ENCODE measurements around the gene SEPTIN5.

DNA sequence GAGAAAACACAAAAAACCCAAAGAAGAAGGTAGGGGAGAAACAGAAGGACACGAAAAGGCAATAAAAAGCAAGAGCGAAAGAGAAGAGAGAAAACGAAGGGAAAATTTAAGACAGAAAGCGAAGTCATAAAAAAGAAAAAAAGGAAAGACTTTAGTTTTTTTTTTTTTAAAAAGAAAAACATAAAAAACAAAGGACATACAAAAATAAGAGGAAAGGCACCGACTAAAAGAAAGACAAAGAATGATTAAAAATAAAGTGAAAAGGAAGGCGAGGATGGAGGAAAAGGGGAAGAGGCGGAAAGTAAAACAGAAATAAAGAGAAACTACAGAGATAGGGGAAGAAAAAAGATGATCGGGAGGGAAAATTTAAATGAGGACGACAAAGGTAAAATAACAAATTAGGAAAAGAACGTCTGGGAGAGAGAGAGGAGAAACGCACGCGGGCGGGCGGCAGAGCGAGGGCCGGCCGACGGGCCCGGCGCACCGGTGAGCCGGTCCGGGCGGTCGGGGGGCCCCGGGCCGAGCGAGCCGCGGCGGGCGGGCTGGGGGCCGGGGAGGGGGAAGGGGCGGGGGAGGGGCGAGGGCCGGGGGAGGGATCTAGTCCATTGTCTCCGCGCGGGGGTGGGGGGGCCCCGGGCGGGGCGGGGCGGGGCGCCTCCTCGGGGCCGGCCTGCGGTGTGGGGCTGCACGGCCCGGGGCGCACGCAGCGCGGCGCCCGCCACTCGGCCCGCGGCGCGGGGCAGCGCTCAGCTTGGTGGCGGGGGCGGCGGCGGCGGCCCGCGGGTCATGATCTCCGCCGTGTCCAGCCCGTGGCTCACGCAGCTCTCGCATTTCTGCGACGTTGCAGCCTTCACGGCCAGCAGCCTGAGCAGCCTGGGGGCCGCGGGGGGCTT is 46.0 kb downstream of the SEPTIN5 start, which contains the start of gene TBX1:
- TF ChIP-seq, protein P1, sequence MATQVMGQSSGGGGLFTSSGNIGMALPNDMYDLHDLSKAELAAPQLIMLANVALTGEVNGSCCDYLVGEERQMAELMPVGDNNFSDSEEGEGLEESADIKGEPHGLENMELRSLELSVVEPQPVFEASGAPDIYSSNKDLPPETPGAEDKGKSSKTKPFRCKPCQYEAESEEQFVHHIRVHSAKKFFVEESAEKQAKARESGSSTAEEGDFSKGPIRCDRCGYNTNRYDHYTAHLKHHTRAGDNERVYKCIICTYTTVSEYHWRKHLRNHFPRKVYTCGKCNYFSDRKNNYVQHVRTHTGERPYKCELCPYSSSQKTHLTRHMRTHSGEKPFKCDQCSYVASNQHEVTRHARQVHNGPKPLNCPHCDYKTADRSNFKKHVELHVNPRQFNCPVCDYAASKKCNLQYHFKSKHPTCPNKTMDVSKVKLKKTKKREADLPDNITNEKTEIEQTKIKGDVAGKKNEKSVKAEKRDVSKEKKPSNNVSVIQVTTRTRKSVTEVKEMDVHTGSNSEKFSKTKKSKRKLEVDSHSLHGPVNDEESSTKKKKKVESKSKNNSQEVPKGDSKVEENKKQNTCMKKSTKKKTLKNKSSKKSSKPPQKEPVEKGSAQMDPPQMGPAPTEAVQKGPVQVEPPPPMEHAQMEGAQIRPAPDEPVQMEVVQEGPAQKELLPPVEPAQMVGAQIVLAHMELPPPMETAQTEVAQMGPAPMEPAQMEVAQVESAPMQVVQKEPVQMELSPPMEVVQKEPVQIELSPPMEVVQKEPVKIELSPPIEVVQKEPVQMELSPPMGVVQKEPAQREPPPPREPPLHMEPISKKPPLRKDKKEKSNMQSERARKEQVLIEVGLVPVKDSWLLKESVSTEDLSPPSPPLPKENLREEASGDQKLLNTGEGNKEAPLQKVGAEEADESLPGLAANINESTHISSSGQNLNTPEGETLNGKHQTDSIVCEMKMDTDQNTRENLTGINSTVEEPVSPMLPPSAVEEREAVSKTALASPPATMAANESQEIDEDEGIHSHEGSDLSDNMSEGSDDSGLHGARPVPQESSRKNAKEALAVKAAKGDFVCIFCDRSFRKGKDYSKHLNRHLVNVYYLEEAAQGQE (IDR thresholded peaks at IDR 0.05): no peak
- TF ChIP-seq, protein P2, sequence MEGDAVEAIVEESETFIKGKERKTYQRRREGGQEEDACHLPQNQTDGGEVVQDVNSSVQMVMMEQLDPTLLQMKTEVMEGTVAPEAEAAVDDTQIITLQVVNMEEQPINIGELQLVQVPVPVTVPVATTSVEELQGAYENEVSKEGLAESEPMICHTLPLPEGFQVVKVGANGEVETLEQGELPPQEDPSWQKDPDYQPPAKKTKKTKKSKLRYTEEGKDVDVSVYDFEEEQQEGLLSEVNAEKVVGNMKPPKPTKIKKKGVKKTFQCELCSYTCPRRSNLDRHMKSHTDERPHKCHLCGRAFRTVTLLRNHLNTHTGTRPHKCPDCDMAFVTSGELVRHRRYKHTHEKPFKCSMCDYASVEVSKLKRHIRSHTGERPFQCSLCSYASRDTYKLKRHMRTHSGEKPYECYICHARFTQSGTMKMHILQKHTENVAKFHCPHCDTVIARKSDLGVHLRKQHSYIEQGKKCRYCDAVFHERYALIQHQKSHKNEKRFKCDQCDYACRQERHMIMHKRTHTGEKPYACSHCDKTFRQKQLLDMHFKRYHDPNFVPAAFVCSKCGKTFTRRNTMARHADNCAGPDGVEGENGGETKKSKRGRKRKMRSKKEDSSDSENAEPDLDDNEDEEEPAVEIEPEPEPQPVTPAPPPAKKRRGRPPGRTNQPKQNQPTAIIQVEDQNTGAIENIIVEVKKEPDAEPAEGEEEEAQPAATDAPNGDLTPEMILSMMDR (IDR thresholded peaks at IDR 0.05): no peak
- TF ChIP-seq BHLHE40 (IDR thresholded peaks at IDR 0.05; ENCODE audit: low read depth, low read length): no peak
- no peak for TF ChIP-seq PHF8 (IDR thresholded peaks at IDR 0.05; ENCODE audit: borderline replicate concordance, low read depth)
- TF ChIP-seq POLR2AphosphoS2 (conservative IDR thresholded peaks at IDR 0.05; ENCODE audit: low read length): no peak
- TF ChIP-seq, protein P3, sequence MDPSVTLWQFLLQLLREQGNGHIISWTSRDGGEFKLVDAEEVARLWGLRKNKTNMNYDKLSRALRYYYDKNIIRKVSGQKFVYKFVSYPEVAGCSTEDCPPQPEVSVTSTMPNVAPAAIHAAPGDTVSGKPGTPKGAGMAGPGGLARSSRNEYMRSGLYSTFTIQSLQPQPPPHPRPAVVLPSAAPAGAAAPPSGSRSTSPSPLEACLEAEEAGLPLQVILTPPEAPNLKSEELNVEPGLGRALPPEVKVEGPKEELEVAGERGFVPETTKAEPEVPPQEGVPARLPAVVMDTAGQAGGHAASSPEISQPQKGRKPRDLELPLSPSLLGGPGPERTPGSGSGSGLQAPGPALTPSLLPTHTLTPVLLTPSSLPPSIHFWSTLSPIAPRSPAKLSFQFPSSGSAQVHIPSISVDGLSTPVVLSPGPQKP (IDR thresholded peaks at IDR 0.05; ENCODE audit: low read depth, low read length): no peak
- TF ChIP-seq, protein P4, sequence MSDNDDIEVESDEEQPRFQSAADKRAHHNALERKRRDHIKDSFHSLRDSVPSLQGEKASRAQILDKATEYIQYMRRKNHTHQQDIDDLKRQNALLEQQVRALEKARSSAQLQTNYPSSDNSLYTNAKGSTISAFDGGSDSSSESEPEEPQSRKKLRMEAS (IDR thresholded peaks at IDR 0.05): no peak
- TF ChIP-seq, protein P5, sequence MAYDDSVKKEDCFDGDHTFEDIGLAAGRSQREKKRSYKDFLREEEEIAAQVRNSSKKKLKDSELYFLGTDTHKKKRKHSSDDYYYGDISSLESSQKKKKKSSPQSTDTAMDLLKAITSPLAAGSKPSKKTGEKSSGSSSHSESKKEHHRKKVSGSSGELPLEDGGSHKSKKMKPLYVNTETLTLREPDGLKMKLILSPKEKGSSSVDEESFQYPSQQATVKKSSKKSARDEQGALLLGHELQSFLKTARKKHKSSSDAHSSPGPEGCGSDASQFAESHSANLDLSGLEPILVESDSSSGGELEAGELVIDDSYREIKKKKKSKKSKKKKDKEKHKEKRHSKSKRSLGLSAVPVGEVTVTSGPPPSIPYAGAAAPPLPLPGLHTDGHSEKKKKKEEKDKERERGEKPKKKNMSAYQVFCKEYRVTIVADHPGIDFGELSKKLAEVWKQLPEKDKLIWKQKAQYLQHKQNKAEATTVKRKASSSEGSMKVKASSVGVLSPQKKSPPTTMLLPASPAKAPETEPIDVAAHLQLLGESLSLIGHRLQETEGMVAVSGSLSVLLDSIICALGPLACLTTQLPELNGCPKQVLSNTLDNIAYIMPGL (CRISPR knock-in tag; IDR thresholded peaks at IDR 0.05; ENCODE audit: borderline replicate concordance): no peak
- no peak for TF ChIP-seq CEBPB (IDR thresholded peaks at IDR 0.05)
- no peak for TF ChIP-seq EP300 (IDR thresholded peaks at IDR 0.05)
- no peak for TF ChIP-seq CBX8 (IDR thresholded peaks at IDR 0.05)
- no peak for TF ChIP-seq KDM1A (IDR thresholded peaks at IDR 0.05; ENCODE audit: low read depth)

Measured in A549 (cell line).